Caco-2 (cell line): ENCODE data around the gene FOS. TPM values are rescaled to one million over a fixed set of nuclear protein-coding genes. Genes with fewer than 3 reads are reported as not detected.

Experiments used
- BruUV-seq: library from RNA; stranded (reverse); fragments of 400-500 nt; replicated peaks from 2 replicates; lab custom pipeline; 2021; lab: Mats Ljungman, UMichigan
- CTCF ChIA-PET: fragments of 300-600 bp; sonication (Branson Sonifier 250); formaldehyde crosslinking; loops from one replicate; lab custom pipeline; 2022; ENCODE audit warnings: antibody characterized with exemption; lab: Charles Lee
- POLR2A ChIA-PET: fragments of 300-600 bp; sonication (Branson Sonifier 250); formaldehyde crosslinking; loops from one replicate; lab custom pipeline; 2022; ENCODE audit warnings: antibody characterized with exemption; lab: Charles Lee
- DNase-seq, 2 experiments: peaks; one replicate each; pipeline versions ENCODE4 v3.0.0 to v3.0.0-alpha.2; 2020 to 2022
- H3K27me3 ChIP-seq: replicated peaks from 2 replicates; pipeline ENCODE4 v1.6.0; 2011; ENCODE audit warnings: low read length; ENCODE audit not compliant: control insufficient read depth, insufficient read depth
- H3K36me3 ChIP-seq: 2 replicates; pipeline ENCODE4 v1.5.1; 2011; ENCODE audit warnings: low read length; ENCODE audit not compliant: control insufficient read depth, insufficient read depth
- H3K4me1 ChIP-seq: fragments of 250-450 bp; sonication (Bioruptor Pico); 2 replicates; pipeline ENCODE4 v1.5.1; 2020; ENCODE audit warnings: mild to moderate bottlenecking
- H3K4me3 ChIP-seq: 2 replicates; pipeline ENCODE4 v1.5.1; 2011; ENCODE audit warnings: low read depth, mild to moderate bottlenecking, control low read depth, low read length
- H3K9me3 ChIP-seq: fragments of 250-450 bp; sonication (Bioruptor Pico); 2 replicates; pipeline ENCODE4 v1.5.1; 2020; ENCODE audit warnings: mild to moderate bottlenecking, moderate library complexity
- H3K27ac Mint-ChIP-seq: one replicate; pipeline ENCODE4 v1.8.0; 2022; ENCODE audit warnings: mixed read lengths; ENCODE audit not compliant: unreplicated experiment
- H3K27me3 Mint-ChIP-seq: one replicate; pipeline ENCODE4 v1.8.0; 2022; ENCODE audit warnings: mixed read lengths; ENCODE audit not compliant: insufficient read depth, unreplicated experiment
- H3K36me3 Mint-ChIP-seq: one replicate; pipeline ENCODE4 v1.8.0; 2022; ENCODE audit warnings: mild to moderate bottlenecking, mixed read lengths; ENCODE audit not compliant: insufficient read depth, unreplicated experiment
- H3K4me1 Mint-ChIP-seq: one replicate; pipeline ENCODE4 v1.8.0; 2022; ENCODE audit warnings: low read depth, mixed read lengths; ENCODE audit not compliant: unreplicated experiment
- H3K4me3 Mint-ChIP-seq: one replicate; pipeline ENCODE4 v1.8.0; 2022; ENCODE audit warnings: mild to moderate bottlenecking, moderate library complexity, mixed read lengths; ENCODE audit not compliant: unreplicated experiment
- H3K9me3 Mint-ChIP-seq: one replicate; pipeline ENCODE4 v1.8.0; 2022; ENCODE audit warnings: mixed read lengths; ENCODE audit not compliant: unreplicated experiment
- CTCF ChIP-seq, 2 experiments: fragments of 200-600 bp in 1 of 2; IDR thresholded peaks; 1 replicate in 1 of 2; 2 replicates in 1 of 2; pipeline versions ENCODE4 v1.5.1 to v1.8.0; 2011 to 2022; ENCODE audit warnings: antibody characterized with exemption in 1 of 2, control low read depth in 1 of 2, inconsistent platforms in 1 of 2, low read depth in 1 of 2, low read length in 1 of 2, mild to moderate bottlenecking in 1 of 2, moderate library complexity in 1 of 2; ENCODE audit not compliant: insufficient read depth in 1 of 2, severe bottlenecking in 1 of 2, unreplicated experiment in 1 of 2
- intact Hi-C: fragments of 100-400 bp; cut with micrococcal nuclease; formaldehyde crosslinking; loops from one replicate; pipeline ENCODE4 v1.10.0; 2022; ENCODE audit not compliant: unreplicated experiment
- total RNA-seq: library from RNA; stranded (reverse); gene quantifications from 2 replicates; pipeline ENCODE4 v1.2.3, GENCODE V29; 2022

The FOS gene
- total RNA-seq, 1 experiment from 2014 or later = 73.7 TPM

GRCh38 chr14:75240781-75241180 is 37.8 kb upstream of the FOS start:
- intact Hi-C loops = no loop called here
- H3K4me1 Mint-ChIP-seq = peaks cover 6% of the 10 kb centered on the region
- no peak for TF ChIP-seq CTCF (IDR thresholded peaks at IDR 0.05; ENCODE audit: insufficient read depth in 1 of 2, low read depth in 1 of 2, low read length in 1 of 2, severe bottlenecking in 1 of 2, unreplicated experiment in 1 of 2)
- H3K27me3 Mint-ChIP-seq = no peaks in the 10 kb centered on the region
- H3K4me1 ChIP-seq = no peaks in the 10 kb centered on the region
- ChIA-PET CTCF (no interaction called here), POLR2A (interaction anchor here (0.5 kb wide), 1 partner anchor 16 kb away, joined by 3 read pairs; no protein-coding TSS in a partner anchor)
- no peaks in the 10 kb centered on the region for H3K9me3 ChIP-seq
- H3K36me3 Mint-ChIP-seq = no peaks in the 10 kb centered on the region
- H3K27me3 ChIP-seq = no peaks in the 10 kb centered on the region
- DNase-seq = no peak
- no peaks in the 10 kb centered on the region for H3K36me3 ChIP-seq
- H3K9me3 Mint-ChIP-seq = no peaks in the 10 kb centered on the region
- H3K4me3 Mint-ChIP-seq = no peak overlapping the region
- no peak overlapping the region for H3K4me3 ChIP-seq
- H3K27ac Mint-ChIP-seq = no peak overlapping the region
- no TSS peak for BruUV-seq

GRCh38 chr14:75242546-75243273 is 35.9 kb upstream of the FOS start:
- Mint-ChIP-seq H3K4me3 (no peak overlapping the region), H3K36me3 (no peaks in the 10 kb centered on the region), H3K27ac (no peak overlapping the region), H3K27me3 (no peaks in the 10 kb centered on the region), H3K4me1 (peaks cover 15% of the 10 kb centered on the region), H3K9me3 (no peaks in the 10 kb centered on the region)
- intact Hi-C loops = no loop called here
- POLR2A ChIA-PET = no interaction called here
- H3K4me1 ChIP-seq = peaks cover 14% of the 10 kb centered on the region
- no peak for TF ChIP-seq CTCF (IDR thresholded peaks at IDR 0.05; ENCODE audit: insufficient read depth in 1 of 2, low read depth in 1 of 2, low read length in 1 of 2, severe bottlenecking in 1 of 2, unreplicated experiment in 1 of 2)
- H3K9me3 ChIP-seq = no peaks in the 10 kb centered on the region
- DNase-seq = no peak
- H3K4me3 ChIP-seq = no peak overlapping the region
- no peaks in the 10 kb centered on the region for H3K36me3 ChIP-seq
- BruUV-seq = no TSS peak
- CTCF ChIA-PET = interaction anchor here (0.7 kb wide), 1 partner anchor 405 kb away, joined by 3 read pairs; no protein-coding TSS in a partner anchor
- H3K27me3 ChIP-seq = no peaks in the 10 kb centered on the region

GRCh38 chr14:75244121-75244520 is 34.5 kb upstream of the FOS start:
- TF ChIP-seq CTCF (IDR thresholded peaks at IDR 0.05; ENCODE audit: insufficient read depth in 1 of 2, low read depth in 1 of 2, low read length in 1 of 2, severe bottlenecking in 1 of 2, unreplicated experiment in 1 of 2) = no peak
- Mint-ChIP-seq H3K36me3 (no peaks in the 10 kb centered on the region), H3K9me3 (no peaks in the 10 kb centered on the region), H3K27ac (no peak overlapping the region), H3K27me3 (no peaks in the 10 kb centered on the region), H3K4me1 (peaks cover 15% of the 10 kb centered on the region), H3K4me3 (no peak overlapping the region)
- Histone ChIP-seq H3K4me3 (no peak overlapping the region), H3K9me3 (no peaks in the 10 kb centered on the region), H3K36me3 (no peaks in the 10 kb centered on the region), H3K27me3 (no peaks in the 10 kb centered on the region), H3K4me1 (peaks cover 14% of the 10 kb centered on the region)
- ChIA-PET CTCF (no interaction called here), POLR2A (no interaction called here)
- no TSS peak for BruUV-seq
- no peak for DNase-seq
- intact Hi-C loops = no loop called here
